ENCODE data around the gene FHIT. TPM values are rescaled to one million over a fixed set of nuclear protein-coding genes. Genes with fewer than 3 reads are reported as not detected.

Gene FHIT
- total and polyA plus RNA-seq, 4 donors = 2.6 to 21.3 (median 8.7) TPM

- 80 to 83% methylated on average over 2 of the region's 2 CpGs for WGBS, 2 donors
- no peak for ATAC-seq (ENCODE audit: insufficient read depth, low FRiP score)
- H3K27me3 ChIP-seq (ENCODE audit: control insufficient read depth in 3 of 3, insufficient read depth in 3 of 3, low read length in 2 of 3) = no peaks in the 10 kb centered on the region
These were observed 1001.0 kb downstream of the FHIT start for GRCh38 chr3:60250206-60250605.

GRCh38 chr3:60246361-60246760 is 1004.9 kb downstream of the FHIT start:
- no peak overlapping the region for H3K4me3 ChIP-seq
- 88 to 89% methylated on average over 4 of the region's 4 CpGs for whole genome bisulfite sequencing, 2 donors
- H3K27ac ChIP-seq (ENCODE audit: low read depth in 1 of 2, low read length in 1 of 2) = no peak overlapping the region
- H3K27me3 ChIP-seq (ENCODE audit: control insufficient read depth in 3 of 3, insufficient read depth in 3 of 3, low read length in 2 of 3) = no peaks in the 10 kb centered on the region
- ATAC-seq (ENCODE audit: insufficient read depth, low FRiP score) (no peak), DNase-seq (no peak)
- no peak for TF ChIP-seq CTCF (IDR thresholded peaks at IDR 0.05; ENCODE audit: control extremely low read depth, extremely low read depth)
- no peaks in the 10 kb centered on the region for H3K4me1 ChIP-seq (ENCODE audit: control insufficient read depth in 5 of 5, insufficient read depth in 5 of 5, low read length in 5 of 5)
- no peak overlapping the region for H3K9ac ChIP-seq (ENCODE audit: insufficient read depth in 1 of 2, low read length in 2 of 2)
- no peaks in the 10 kb centered on the region for H3K9me3 ChIP-seq (ENCODE audit: control insufficient read depth in 4 of 4, insufficient read depth in 3 of 4, low read length in 3 of 4)
- H3K36me3 ChIP-seq (ENCODE audit: control insufficient read depth in 4 of 4, insufficient read depth in 4 of 4, low read length in 4 of 4) = no peaks in the 10 kb centered on the region

More at GRCh38 chr3:60250206-60250605, 1001.0 kb downstream of the FHIT start:
- Histone ChIP-seq H3K9me3 (ENCODE audit: control insufficient read depth in 4 of 4, insufficient read depth in 3 of 4, low read length in 3 of 4) (no peaks in the 10 kb centered on the region), H3K36me3 (ENCODE audit: control insufficient read depth in 4 of 4, insufficient read depth in 4 of 4, low read length in 4 of 4) (no peaks in the 10 kb centered on the region), H3K9ac (ENCODE audit: insufficient read depth in 1 of 2, low read length in 2 of 2) (no peak overlapping the region), H3K27ac (ENCODE audit: low read depth in 1 of 2, low read length in 1 of 2) (no peak overlapping the region), H3K4me3 (no peak overlapping the region), H3K4me1 (ENCODE audit: control insufficient read depth in 5 of 5, insufficient read depth in 5 of 5, low read length in 5 of 5) (no peaks in the 10 kb centered on the region)
- TF ChIP-seq CTCF (IDR thresholded peaks at IDR 0.05; ENCODE audit: control extremely low read depth, extremely low read depth) = no peak
- DNase-seq = no peak

- Histone ChIP-seq H3K9me3 (ENCODE audit: control insufficient read depth in 4 of 4, insufficient read depth in 3 of 4, low read length in 3 of 4) (no peaks in the 10 kb centered on the region), H3K9ac (ENCODE audit: insufficient read depth in 1 of 2, low read length in 2 of 2) (no peak overlapping the region), H3K27me3 (ENCODE audit: control insufficient read depth in 3 of 3, insufficient read depth in 3 of 3, low read length in 2 of 3) (no peaks in the 10 kb centered on the region), H3K4me1 (ENCODE audit: control insufficient read depth in 5 of 5, insufficient read depth in 5 of 5, low read length in 5 of 5) (peaks cover 0 to 7% (median 3%) of the 10 kb centered on the region in 5 donors), H3K4me3 (no peak overlapping the region), H3K36me3 (ENCODE audit: control insufficient read depth in 4 of 4, insufficient read depth in 4 of 4, low read length in 4 of 4) (no peaks in the 10 kb centered on the region), H3K27ac (ENCODE audit: low read depth in 1 of 2, low read length in 1 of 2) (no peak overlapping the region)
- ATAC-seq (ENCODE audit: insufficient read depth, low FRiP score) = no peak
- DNase-seq = no peak
- no peak for TF ChIP-seq CTCF (IDR thresholded peaks at IDR 0.05; ENCODE audit: control extremely low read depth, extremely low read depth)
- 58 to 73% methylated on average over 5 of the region's 5 CpGs for WGBS, 2 donors
These were observed 1007.8 kb downstream of the FHIT start for GRCh38 chr3:60243456-60243855.

GRCh38 chr3:60240492-60240891 is 1010.8 kb downstream of the FHIT start:
- no peak overlapping the region for H3K27ac ChIP-seq (ENCODE audit: low read depth in 1 of 2, low read length in 1 of 2)
- no peak overlapping the region for H3K9ac ChIP-seq (ENCODE audit: insufficient read depth in 1 of 2, low read length in 2 of 2)
- peaks cover 0 to 7% (median 3%) of the 10 kb centered on the region in 5 donors for H3K4me1 ChIP-seq (ENCODE audit: control insufficient read depth in 5 of 5, insufficient read depth in 5 of 5, low read length in 5 of 5)
- H3K4me3 ChIP-seq = no peak overlapping the region
- ATAC-seq (ENCODE audit: insufficient read depth, low FRiP score) (no peak), DNase-seq (peak in 1 of 3 donors; percentile 9)
- TF ChIP-seq CTCF (IDR thresholded peaks at IDR 0.05; ENCODE audit: control extremely low read depth, extremely low read depth) = no peak
- WGBS, 2 donors = 64 to 72% methylated on average over 3 of the region's 3 CpGs
- H3K9me3 ChIP-seq (ENCODE audit: control insufficient read depth in 4 of 4, insufficient read depth in 3 of 4, low read length in 3 of 4) = no peaks in the 10 kb centered on the region
- no peaks in the 10 kb centered on the region for H3K36me3 ChIP-seq (ENCODE audit: control insufficient read depth in 4 of 4, insufficient read depth in 4 of 4, low read length in 4 of 4)
- no peaks in the 10 kb centered on the region for H3K27me3 ChIP-seq (ENCODE audit: control insufficient read depth in 3 of 3, insufficient read depth in 3 of 3, low read length in 2 of 3)

Data from lung (tissue), 12 donors.